T-helper 1 cell (primary cell): Measurements from ENCODE around the gene ABCA2.
A peak's percentile ranks its signal among the peaks of the same experiment; 100 is the strongest.

Source experiments
- DNase-seq, 5 donors: peaks; one replicate each; pipeline ENCODE4 v3.0.0-alpha.2; 2012 to 2020
- total RNA-seq, 4 donors: gene quantifications; one replicate each; lab custom pipeline; 2026; lab: John Stamatoyannopoulos, UW

ABCA2 gene
- total RNA-seq, result 94.6 to 205 (median 170) reads per million in 4 donors

DNA sequence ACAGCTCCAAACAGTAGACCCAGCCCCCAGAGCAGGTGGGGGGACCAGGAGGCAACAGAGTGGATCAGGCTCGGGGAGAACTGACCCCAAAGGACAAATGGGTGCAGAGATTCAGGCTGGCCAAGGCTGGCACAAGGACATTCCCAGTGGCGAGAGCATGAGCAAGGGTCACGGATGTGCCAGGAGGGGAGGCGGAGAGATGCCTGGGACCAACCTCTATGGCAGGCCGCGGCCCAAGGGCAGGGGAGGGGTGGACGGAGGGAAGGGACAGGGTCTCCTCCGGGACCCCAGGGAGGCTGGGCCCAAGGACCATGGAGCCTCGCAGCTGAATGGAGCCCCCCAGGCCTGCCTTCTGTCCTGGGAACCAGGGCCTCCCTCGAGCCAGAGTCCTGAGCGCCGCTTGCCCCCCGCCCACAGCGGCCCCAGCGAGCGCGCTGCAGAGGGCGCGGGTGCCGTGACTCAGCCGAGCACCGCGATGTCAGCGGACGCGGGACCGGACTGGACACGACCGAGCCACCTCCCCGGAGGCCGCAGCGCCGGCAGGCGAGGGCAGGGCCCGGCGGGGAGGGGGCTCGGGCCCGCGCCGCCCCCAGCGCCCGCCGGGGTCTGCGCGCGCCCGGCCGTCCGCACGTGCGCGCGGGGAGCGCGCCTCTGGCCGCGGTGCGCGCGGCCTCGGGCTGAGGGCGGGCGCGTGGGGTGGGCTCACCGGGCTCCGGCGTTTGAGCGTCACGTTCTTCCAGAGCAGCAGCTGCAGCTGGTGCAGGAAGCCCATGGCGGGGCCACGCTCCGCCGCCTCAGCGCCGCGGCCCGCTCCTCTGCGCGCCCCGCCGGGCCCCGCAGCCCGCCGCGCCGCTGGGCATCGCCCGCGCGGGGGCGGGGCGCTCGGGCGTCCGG is at the start of gene ABCA2:
ABCA2 (minus strand) TSS at position 869 of the 894 bp plus-strand sequence; CDS start at position 772, 97 bp downstream.
- no peak for DNase-seq

GRCh38 chr9:137077010-137077747 is 49.1 kb upstream of the ABCA2 start, which contains the start of gene UAP1L1:
Gene UAP1L1 (plus strand): TSS chr9:137077517. CDS start chr9:137077533, 16 bp downstream.
- DNase-seq, result peak in 4 of 5 donors; percentile 48 to 68 (median 54)

DNA sequence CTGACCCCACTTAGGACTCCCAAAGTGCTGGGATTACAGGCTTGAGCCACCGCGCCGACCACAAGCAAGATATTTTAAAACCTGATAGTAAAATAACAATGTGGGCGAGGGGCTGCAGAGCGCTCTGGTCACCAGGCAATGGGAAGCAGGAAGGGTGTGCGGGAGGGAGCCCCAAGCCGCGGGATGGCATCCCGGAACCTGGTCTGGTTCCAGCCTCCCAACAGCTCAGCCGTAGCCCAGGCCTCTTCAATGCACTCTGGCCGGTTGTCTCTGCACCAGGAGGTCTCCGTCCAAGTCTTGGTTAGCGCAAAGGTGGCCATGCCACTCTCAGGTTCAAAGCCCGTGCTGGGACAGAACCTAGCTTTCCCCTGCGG is 48.6 kb upstream of the ABCA2 start:
- DNase-seq, result no peak

GRCh38 chr9:137075275-137075775 is 47.3 kb upstream of the ABCA2 start:
- DNase-seq, result no peak

GRCh38 chr9:137074657-137075274 is 46.7 kb upstream of the ABCA2 start:
- DNase-seq, result no peak

DNA sequence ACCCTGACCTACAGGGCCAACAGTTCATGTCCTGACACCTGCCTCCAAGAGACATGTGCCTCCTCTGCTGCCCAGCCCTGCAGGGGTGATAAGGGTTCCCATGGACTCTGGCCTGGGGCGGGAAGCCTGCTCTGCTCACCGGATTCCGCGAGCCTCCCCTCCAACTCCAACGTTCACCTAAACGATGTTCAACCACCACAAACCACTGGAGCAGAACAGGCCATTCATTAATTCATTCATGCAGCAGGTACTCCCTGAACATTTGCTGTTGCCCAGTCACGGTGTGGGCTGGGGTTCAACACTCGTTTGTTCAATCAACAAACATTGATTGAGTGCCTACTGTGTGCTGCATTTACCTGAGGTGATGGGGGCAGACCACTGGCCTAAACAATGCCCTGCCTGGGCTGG is 46.0 kb upstream of the ABCA2 start:
- DNase-seq, result no peak

DNA sequence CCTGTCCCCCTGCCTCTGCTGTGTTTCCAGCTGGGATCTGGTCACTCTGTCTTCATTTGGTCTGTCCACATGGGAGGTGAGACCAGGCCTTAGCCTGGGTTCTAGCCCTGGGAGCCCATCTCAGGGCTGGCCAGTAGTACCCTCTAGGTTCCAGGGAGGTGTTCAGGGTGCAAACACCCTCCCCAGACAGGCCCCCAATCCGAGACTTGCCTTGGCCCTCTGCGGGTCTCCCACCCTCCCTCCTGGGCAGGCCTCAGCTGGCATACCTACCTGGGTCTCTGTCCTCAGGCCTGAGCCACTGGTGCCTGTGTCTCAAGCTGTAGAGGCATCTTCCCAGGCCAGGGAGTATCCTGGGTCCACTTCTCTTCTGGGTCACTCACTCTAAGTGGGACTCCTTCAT is 43.2 kb upstream of the ABCA2 start:
- no peak for DNase-seq

DNA sequence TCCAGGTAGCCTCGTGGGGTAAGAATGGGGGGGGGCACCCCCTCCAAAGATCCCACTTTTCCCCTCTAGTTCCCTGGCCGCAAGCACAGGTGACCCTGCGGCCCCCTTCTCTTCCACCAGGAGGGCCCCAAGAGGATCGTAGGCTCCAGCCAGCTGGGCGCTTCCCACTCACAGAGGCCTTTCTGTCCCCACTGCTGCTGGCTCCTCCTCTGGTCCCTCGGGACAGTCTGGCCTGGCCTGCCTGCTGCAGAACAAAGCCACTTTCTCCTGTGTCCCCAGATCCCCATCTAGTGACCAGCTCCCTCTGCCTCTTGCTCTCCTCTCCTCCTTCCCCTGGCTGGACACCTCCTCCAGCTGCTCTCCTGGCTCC is 42.9 kb upstream of the ABCA2 start:
- no peak for DNase-seq

GRCh38 chr9:137070201-137070905 is 42.3 kb upstream of the ABCA2 start, which contains the start of gene SAPCD2:
Gene SAPCD2 (minus strand): TSS chr9:137070557. CDS start chr9:137070460, 97 bp downstream.
- DNase-seq, result peak; percentile 72 to 92 (median 81)

- no peak for DNase-seq
Observed at GRCh38 chr9:137069508-137070091, 41.6 kb upstream of the ABCA2 start.

- DNase-seq, result no peak
Observed at GRCh38 chr9:137068539-137069507, 40.8 kb upstream of the ABCA2 start.

GRCh38 chr9:137067860-137068538 is 40.0 kb upstream of the ABCA2 start:
- peak; percentile 66 to 87 (median 78) for DNase-seq

DNA sequence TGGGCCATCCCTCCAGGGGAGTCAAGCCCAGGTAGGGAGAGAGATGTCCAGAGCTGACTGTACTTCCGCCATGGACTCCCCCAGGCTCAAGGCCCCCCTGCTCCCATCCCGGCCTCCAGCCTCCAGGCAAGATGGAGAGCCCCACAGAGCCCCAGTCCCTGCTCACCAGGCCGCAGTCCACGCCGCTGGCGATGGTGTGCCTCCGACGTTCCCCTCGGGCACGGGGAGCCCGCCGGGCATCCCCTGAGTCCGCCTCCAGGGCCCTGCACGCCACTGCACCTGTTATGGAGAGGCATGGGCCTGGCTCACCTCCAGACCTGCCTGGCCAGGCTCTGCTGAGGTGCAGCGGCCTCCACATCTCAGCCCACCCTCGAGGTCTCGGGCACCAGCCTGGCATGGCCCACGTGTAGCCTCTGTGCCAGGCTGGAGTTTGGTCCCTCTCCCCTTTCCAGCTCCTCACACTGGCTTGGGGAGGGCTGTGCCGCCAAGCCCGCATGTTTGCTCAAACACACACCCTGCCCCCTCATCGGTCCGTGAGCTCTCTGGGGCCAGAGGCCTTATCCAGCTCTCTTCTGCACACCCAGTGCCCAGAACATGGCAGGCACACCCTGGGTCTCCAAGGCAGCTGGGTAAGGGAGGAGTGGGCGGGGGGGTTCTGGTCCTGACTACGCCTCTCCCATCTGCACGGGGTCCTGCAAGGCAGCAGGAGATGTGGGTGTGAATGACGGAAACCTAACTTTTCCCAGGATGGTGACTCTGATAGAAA is 38.2 kb upstream of the ABCA2 start:
- DNase-seq, result no peak

- DNase-seq, result no peak
Observed at GRCh38 chr9:137065336-137065967, 37.4 kb upstream of the ABCA2 start.

DNA sequence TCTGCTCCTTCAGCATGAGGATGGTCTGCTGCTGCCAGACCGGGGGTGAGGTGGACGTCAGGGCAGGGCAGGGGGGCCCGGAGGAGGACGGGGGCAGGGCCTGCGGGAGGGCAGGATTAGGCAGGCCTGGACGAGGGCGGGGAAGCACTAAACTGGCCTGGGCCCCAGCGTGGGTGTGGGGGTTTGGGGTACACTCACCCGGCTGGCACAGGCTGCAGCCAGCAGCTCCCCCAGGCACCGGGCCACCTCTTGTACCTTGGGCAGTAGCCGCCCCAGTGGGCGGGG is 36.8 kb upstream of the ABCA2 start:
- no peak for DNase-seq

GRCh38 chr9:137064027-137064879 is 36.2 kb upstream of the ABCA2 start:
- DNase-seq, result peak in 2 of 5 donors; percentile 41 to 43

DNA sequence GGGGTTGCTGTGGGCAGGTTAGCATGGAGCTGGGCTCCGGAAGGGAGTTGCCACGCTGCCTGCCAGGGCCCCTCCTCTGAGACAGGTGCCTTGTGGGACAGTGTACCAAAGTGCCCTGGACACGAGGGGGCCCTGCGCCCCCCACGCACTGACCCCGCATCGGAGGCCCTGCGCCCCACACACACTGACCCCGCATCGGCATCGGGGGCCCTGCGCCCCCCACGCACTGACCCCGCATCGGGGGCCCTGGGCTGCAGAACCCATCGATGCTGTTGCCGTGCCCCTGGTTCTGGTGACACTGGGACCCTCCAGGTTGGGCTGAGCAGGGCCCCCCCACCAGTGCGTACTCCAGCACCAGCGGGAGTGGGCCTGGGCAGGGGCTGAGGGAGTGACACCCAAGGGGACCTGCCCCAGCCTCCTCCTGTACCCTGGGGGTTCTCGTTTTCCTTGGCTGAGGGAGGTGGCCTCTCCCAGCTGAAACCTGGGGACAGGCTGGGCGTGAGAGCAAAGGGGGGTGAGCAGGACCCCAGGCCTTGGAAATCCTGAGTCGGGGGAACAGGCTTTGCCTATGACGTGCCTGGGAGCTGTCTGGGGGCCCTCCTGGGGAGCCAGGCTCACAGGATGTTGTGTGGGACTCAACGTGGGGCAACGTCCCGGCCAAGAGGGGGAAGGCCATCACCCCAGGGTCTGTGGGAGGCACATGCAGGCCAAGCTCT is 35.4 kb upstream of the ABCA2 start:
- no peak for DNase-seq
